ENCODE data around the gene HLA-DOA.

Gene HLA-DOA

DNA sequence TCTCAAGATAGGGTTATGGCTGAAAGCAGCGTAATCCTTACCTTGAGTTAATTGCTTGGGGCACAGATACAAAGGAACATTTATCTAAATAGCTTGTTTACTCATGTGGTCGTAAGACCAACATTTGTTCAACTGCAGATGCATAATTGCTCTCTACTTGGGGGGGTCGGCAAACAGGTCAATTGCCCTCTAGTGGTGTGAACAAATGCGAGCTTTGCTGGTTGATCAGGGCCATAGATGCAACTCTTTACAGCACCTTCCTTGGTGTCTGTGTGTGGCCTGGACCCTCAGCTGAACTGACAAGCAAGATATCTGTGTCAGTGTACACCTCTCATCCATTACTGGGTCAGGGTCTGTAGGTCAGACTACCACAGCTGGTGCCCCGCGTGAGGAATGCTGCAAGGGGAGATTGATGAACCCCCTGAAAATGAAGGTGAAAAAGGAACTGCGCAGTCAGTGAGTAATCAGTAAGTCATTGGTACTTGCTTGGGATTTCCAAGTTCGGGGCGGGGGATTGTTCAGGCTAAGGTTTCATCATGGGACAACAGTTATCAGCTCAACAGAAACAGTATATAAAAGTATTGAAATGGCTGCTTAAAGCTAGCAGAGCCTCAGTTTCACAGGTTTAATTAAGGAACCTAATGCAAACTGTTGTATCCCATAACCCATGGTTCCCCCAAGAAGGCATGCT lies 40.1 kb upstream of the HLA-DOA start:
- in situ Hi-C loops (cut with HindIII; ENCODE audit: low sequenced_read_pairs), result no loop called here
- TF ChIP-seq, protein P1, sequence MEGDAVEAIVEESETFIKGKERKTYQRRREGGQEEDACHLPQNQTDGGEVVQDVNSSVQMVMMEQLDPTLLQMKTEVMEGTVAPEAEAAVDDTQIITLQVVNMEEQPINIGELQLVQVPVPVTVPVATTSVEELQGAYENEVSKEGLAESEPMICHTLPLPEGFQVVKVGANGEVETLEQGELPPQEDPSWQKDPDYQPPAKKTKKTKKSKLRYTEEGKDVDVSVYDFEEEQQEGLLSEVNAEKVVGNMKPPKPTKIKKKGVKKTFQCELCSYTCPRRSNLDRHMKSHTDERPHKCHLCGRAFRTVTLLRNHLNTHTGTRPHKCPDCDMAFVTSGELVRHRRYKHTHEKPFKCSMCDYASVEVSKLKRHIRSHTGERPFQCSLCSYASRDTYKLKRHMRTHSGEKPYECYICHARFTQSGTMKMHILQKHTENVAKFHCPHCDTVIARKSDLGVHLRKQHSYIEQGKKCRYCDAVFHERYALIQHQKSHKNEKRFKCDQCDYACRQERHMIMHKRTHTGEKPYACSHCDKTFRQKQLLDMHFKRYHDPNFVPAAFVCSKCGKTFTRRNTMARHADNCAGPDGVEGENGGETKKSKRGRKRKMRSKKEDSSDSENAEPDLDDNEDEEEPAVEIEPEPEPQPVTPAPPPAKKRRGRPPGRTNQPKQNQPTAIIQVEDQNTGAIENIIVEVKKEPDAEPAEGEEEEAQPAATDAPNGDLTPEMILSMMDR (IDR thresholded peaks at IDR 0.05; ENCODE audit: low read depth, low read length), result peak; percentile 12
- no peak overlapping the region for H3K4me3 ChIP-seq (ENCODE audit: low read depth, low read length)
- DNase-seq (ENCODE audit: low read depth, low spot score), result no peak

DNA sequence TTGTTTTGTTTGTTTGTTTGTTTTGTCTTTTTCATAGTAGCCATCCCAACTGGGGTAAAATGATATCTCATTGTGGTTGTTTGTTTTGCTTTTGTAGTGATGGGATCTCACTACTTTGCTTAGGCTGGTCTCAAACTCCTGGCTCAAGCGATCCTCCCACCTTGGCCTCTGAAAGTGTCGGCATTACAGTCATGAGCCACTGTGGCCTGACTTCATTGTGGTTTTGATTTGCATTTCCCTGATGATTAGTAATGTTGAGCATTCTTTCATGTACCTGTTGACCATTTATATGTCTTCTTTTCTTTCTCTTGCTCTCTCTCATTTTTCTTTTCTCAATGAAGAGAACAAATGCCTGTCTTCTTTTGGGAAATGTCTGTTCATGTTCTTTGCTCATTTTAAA lies 30.8 kb upstream of the HLA-DOA start:
- TF ChIP-seq, protein P1 (IDR thresholded peaks at IDR 0.05; ENCODE audit: low read depth, low read length), result no peak
- in situ Hi-C loops (cut with HindIII; ENCODE audit: low sequenced_read_pairs), result no loop called here
- no peak overlapping the region for H3K4me3 ChIP-seq (ENCODE audit: low read depth, low read length)
- DNase-seq (ENCODE audit: low read depth, low spot score), result no peak

DNA sequence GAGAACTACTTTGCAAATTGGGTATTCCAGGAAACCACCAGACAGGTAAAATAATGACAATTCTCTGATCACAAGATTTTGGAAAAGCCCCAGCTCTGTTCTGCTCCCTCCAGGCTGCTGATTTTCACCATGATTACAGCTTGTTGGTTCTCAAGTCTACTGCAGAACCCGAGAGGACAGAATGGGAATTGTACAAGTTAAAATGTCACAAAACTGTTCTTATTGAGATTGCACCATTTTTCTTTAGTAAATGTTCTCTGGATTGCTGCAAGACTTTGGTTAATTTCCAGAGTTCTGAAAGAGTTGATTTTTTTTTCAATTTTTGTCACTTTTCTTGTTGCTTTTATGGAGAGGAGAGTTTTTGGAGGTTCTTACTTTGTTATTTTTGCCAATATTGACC lies 27.1 kb upstream of the HLA-DOA start:
- TF ChIP-seq, protein P1 (IDR thresholded peaks at IDR 0.05; ENCODE audit: low read depth, low read length), result no peak
- in situ Hi-C loops (cut with HindIII; ENCODE audit: low sequenced_read_pairs), result no loop called here
- DNase-seq (ENCODE audit: low read depth, low spot score), result no peak
- no peak overlapping the region for H3K4me3 ChIP-seq (ENCODE audit: low read depth, low read length)

DNA sequence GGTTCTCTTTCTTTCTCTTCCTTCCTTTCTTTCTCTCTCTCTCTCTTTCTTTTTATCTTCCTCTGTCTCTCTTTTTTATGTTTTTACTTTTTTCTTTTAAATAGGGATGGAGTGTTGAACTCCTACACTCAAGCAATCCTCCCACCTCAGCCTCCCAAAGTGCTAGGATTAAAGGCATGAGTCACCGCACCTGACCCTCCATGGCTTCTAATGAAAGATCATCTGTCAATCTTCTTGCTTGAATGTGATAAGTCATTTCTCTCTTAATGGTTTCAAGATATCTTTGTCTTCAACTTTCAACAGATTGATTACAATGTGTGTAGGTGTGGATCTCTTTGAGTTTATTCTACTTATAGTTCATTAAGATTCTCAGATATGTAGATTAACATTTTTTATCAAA lies 25.2 kb upstream of the HLA-DOA start:
- no peak overlapping the region for H3K4me3 ChIP-seq (ENCODE audit: low read depth, low read length)
- DNase-seq (ENCODE audit: low read depth, low spot score), result no peak
- TF ChIP-seq, protein P1 (IDR thresholded peaks at IDR 0.05; ENCODE audit: low read depth, low read length), result no peak
- in situ Hi-C loops (cut with HindIII; ENCODE audit: low sequenced_read_pairs), result no loop called here

DNA sequence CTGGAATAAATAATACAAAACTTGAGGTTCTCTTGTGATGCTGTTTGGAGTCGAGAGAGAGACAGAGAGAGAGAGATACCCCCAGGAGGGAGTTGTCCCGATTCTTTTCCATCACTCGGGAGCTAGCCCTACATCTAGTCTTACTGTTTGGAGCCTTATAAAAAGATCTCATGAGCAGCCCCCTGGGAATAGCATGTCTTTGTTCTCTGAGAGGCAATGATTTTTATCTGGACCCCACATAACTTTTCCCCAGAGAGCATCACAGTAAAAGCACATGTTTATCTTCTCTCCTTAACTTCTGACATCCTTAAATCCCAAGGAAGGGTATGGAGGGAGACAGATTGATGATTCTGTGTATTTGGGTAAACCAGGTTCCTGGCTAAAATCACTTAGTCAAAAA lies 20.9 kb upstream of the HLA-DOA start:
- no peak for DNase-seq (ENCODE audit: low read depth, low spot score)
- H3K4me3 ChIP-seq (ENCODE audit: low read depth, low read length), result no peak overlapping the region
- TF ChIP-seq, protein P1 (IDR thresholded peaks at IDR 0.05; ENCODE audit: low read depth, low read length), result no peak
- in situ Hi-C loops (cut with HindIII; ENCODE audit: low sequenced_read_pairs), result no loop called here

DNA sequence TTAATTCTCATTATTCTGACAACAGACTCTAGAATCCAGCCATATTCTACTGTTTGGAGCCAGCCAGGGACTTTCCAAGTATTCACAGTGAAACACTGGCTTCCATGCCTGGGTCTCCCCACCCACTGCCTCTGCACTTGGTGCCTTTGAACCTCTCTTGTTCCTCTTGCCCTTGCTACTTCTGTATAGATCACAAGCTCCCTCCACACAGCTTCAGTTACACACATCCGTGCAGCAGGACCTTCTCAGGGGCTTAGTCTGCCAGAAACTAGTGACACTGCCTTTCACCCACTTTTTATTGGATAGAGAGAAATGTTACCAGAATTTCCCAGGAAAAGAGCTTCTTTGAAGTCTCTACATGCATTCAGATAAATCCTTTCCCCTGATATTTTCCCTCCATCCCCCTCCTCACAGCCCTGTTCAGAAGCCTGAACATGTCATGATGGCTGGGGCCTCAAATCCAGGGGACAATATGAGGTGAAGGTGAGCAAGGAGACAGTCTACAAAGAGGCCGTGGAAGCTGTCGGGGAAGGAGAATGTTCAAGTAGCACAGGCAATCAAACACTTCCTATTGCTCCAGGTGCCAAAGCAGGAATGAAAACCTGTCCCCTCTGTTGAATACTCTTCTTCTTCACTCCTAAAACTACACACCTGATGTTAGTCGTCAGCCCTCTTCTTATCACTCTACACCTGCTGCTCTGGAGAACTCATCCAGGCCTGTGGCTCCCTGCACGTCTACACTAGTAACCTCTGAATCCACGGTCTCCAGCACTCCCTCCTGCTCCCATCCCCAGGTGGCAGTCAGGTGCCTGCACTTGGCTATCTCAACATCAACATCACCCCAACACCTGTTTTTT lies 20.2 kb upstream of the HLA-DOA start:
- TF ChIP-seq, protein P1 (IDR thresholded peaks at IDR 0.05; ENCODE audit: low read depth, low read length), result no peak
- in situ Hi-C loops (cut with HindIII; ENCODE audit: low sequenced_read_pairs), result no loop called here
- no peak overlapping the region for H3K4me3 ChIP-seq (ENCODE audit: low read depth, low read length)
- no peak for DNase-seq (ENCODE audit: low read depth, low spot score)

Measured in astrocyte of the spinal cord (primary cell).